ENCODE measurements around the gene NAPB.

NAPB gene

GRCh38 chr20:23344336-23344735 lies 77.0 kb downstream of the NAPB start:
- DNase-seq (ENCODE audit: low read depth): no peak

DNA sequence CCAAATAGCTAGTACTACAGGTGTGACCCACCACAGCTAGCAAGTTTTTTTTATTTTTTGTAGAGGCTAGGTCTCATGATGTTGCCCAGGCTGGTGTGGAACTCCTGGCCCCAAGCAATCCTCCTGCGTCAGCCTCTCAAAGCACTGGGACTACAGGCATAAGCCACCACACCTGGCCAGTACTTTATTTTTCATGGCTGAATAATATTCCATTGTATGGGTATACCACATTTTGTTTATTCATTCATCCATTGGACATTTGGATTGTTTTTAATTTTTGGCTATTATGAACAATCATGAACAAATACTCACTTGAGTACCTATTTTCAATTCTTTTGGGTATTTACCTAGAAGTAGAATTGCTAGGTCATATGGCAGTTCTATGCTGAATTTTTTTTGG lies 77.7 kb downstream of the NAPB start:
- no peak for DNase-seq (ENCODE audit: low read depth)

- DNase-seq (ENCODE audit: low read depth): no peak
Measured at GRCh38 chr20:23341073-23341472, 80.2 kb downstream of the NAPB start.

DNA sequence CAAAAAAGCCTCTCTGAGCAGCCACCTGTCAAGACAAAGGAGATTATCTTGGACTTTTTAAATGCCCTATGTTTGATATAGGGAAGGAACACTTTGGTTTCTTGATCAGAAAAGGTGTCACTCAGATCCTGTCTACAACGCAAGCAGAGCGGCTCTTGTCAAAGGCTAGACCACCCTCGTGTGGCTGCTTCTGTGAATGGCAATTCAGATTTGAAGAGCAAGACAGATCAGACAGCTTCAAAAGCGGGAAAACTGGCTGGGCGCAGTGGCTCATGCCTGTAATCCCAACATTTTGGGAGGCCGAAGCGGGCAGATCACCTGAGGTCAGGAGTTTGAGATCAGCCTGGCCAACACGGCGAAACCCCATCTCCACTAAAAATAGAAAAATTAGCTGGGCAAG lies 80.8 kb downstream of the NAPB start:
- DNase-seq (ENCODE audit: low read depth): no peak

GRCh38 chr20:23339986-23340385 lies 81.3 kb downstream of the NAPB start:
- no peak for DNase-seq (ENCODE audit: low read depth)

DNA sequence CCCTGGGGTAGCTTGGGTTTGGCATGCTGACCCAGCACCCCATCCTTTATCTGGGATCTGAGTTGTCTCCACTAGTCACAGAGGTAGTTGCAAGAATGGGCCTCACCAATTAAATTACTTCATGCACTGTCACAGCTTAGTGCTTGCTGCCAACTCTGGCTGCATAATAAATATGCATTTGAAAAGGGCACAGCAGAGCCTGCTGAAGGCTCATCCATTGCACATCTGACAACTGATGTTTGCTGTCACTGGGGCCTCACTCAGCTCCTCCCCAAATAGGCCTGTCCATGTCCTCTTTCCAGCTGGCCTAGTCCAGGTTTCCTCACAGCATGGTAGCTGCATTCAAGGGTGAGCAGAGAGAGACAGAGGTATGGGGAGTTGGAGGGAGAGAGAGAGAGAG lies 84.0 kb downstream of the NAPB start:
- DNase-seq (ENCODE audit: low read depth): no peak

- DNase-seq (ENCODE audit: low read depth): no peak
Measured at GRCh38 chr20:23336476-23336875, 84.8 kb downstream of the NAPB start.

DNA sequence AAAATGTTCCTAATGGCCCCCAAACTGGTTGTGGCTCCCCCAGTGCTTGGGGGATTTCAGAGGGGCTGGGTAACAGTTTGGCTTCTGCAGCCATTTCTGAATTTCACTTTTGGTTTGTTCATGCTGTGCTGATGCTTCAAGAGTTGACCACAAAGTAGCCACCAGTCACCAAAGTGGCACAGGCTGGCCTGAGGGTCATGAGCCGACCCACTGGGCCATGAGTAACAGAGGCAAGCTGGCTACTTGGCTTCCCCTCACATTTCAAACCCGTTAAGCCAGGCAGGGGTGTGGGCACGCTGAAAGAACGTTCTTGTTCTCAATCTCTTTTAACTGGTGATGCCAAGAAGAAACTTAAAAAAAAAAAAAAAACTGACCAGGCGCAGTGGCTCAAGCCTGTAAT lies 85.8 kb downstream of the NAPB start:
- DNase-seq (ENCODE audit: low read depth): no peak

DNA sequence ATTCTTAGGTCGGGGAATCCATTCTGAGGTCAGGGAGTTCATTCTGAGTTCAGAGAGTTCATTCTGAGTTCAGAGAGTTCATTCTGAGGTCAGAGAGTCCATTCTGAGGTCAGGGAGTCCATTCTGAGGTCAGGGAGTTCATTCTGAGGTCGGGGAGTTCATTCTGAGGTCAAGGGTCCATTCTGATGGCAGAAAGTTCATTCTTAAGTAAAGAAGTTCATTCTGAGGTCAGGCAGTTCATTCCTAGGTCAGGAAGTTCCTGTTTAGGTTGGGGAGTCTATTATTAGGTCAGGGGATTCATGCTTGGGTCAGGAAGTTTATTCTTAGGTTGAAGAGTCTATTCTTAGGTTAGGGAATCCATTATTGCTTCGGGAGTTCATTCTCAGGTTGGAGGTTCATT lies 87.2 kb downstream of the NAPB start:
- no peak for DNase-seq (ENCODE audit: low read depth)

DNA sequence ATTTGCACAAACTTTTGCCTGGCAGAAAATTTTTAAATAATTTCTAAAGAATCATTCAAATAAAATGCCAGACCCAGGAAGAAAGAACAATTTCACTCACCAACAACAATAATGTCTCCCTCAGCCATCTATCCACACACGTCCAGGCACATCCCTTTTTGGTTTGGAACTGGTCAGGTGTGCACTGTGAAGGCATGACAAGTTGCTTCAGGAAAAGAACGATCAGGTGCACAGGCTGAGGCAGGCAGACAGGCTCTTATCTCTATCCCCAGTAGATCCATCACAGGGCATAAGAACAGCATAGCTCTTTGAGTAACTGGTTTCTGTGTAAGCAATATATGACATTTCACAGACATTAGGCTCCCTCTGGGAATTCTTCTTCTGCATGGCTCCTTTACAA lies 88.8 kb downstream of the NAPB start:
- no peak for DNase-seq (ENCODE audit: low read depth)

DNA sequence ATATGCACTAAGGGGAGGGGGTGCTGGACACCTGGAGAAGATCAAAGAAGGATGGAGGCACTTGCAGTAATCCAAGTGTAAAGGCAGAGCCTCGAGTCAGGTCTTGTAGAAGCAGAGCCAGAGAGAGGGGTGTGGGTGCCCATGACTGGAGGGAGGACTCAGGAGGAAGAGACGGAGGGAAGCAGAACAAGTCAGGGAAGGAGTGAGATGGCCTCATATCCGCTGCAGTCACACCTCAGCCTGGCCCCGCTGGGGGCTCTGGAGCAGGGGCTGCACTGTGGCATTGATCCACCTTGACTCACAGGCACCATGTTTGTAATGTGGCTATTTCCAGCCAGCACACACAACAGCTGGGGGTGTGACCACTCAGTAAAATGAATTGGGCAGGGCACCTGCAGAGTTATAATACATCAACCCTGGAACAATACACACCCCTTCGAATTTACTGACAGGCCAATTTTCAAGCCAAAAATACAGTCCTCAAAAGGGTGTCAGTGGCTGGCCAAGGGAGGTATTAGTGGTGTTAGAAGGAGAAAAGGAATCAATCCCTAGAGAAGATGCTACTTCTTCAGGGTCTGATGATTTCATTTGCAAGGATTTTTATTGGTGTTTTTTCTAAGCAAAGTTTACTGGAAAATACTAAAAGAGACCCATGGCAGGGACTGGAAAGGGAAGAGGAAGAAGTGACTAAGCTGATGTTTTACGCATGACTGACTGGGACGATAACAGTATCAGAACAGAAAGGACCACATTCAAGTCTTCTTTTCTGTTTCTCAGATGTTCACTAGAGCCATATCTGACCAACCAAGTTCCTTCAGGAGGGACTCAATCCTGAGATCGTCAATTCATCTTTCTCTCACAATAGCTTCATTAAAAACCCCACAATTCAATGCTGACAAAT lies 89.6 kb downstream of the NAPB start:
- DNase-seq (ENCODE audit: low read depth): no peak

DNA sequence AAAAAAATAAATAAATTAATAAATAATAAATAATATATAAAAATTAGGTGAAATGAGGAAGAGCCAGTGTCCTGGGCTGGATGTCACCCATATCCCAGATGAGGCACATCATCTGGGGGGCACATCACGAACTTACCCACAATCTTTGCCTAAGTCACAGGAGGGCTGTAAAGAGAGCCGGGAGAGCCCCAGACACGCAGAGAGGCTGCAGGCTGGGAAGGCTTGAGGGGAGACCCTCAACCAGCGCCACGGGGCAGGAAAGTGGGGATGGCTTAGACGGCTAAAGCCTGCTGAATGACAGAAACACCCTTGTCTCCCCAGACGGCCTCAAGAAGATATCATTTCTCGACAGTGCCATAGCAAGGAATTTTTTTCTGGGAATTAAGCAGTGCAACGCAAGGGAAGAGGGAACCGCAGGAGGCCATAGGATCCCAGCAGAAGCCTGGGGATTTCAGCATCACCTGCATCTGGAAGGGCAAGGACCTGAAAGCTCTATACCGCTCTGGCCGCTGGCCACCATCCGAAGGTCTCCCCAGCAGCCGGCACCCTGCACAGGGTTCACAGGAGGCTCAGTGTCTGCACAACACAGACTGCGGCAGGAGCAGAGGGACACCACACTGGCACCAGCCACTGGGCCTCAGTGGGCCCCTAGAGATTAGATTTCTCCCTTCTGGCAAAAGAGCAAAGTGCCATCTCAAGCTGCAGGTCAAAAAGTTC lies 93.5 kb downstream of the NAPB start:
- DNase-seq (ENCODE audit: low read depth): no peak

DNA sequence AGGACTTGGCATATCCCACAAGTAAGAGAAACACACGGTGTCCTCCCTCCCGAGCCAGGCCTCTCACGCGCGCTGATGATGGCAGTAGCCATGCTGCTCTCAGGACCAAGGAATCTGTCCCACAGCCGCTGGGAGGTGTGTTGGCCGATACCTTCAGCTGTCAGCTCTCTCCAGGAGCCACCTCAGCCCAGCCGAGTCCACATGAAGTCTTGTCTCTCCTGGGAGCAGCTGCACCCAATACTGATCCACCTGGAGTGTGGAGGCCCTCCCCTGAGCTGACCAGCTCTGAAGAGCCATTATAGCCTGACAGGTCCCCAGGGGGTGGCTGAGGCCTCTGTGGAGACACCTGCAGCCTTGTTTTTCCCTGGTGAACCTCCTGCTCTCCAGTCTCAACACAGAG lies 94.5 kb downstream of the NAPB start:
- DNase-seq (ENCODE audit: low read depth): no peak

DNA sequence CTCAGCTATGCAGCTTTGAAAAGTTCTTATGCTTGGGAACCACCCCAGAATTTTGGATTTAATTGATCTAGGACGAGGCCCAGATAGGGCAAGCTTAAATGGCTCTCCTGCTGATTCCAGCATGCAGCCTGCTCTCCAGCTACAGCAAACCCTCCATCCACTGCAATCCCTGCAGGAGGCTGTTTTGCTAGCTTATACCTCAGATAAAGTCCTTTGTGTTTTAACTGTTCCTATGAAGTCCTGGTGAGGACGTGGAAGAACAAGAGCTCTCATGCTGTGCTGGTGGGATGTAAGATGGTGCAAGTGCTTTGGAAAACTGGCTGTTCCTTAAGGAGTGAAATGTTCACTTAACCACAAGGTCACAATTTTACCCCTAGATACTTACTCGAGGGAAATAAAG lies 96.2 kb downstream of the NAPB start:
- no peak for DNase-seq (ENCODE audit: low read depth)
